DOHH2 (cell line): ENCODE results near the gene ZFHX3.

Source experiments
- H3F3A ChIP-seq: fragments of 200-600 bp; sonication (generic), shearing (Covaris generic); 2 replicates; pipeline ENCODE4 v1.6.0; 2016; ENCODE audit warnings: antibody characterized with exemption, mild to moderate bottlenecking; ENCODE audit not compliant: control insufficient read depth, insufficient read depth
- H3K27ac ChIP-seq: fragments of 200-600 bp; sonication (generic); 2 replicates; pipeline ENCODE4 v1.5.1; 2014; ENCODE audit warnings: low read depth, mild to moderate bottlenecking, low read length, moderate library complexity
- H3K27me3 ChIP-seq: fragments of 200-600 bp; sonication (generic); 2 replicates; pipeline ENCODE4 v1.6.1; 2014; ENCODE audit warnings: mild to moderate bottlenecking, low read length, mixed read lengths; ENCODE audit not compliant: control insufficient read depth
- H3K36me3 ChIP-seq: fragments of 200-600 bp; sonication (generic); 2 replicates; pipeline ENCODE4 v1.6.1; 2014; ENCODE audit warnings: mild to moderate bottlenecking, low read length, moderate library complexity, mixed read lengths; ENCODE audit not compliant: control insufficient read depth
- H3K4me1 ChIP-seq: fragments of 200-600 bp; sonication (generic); 2 replicates; pipeline ENCODE4 v1.6.1; 2014; ENCODE audit warnings: mild to moderate bottlenecking, low read length, mixed read lengths; ENCODE audit not compliant: control insufficient read depth
- H3K4me2 ChIP-seq: fragments of 200-600 bp; sonication (generic); 2 replicates; pipeline ENCODE4 v1.6.0; 2014; ENCODE audit warnings: mild to moderate bottlenecking, low read length, moderate library complexity
- H3K4me3 ChIP-seq: fragments of 200-600 bp; sonication (generic); 2 replicates; pipeline ENCODE4 v1.5.1; 2014; ENCODE audit warnings: mild to moderate bottlenecking, low read length, mixed read lengths
- H3K79me2 ChIP-seq: fragments of 200-600 bp; sonication (generic); 2 replicates; pipeline ENCODE4 v1.6.1; 2014; ENCODE audit warnings: mild to moderate bottlenecking, low read length, mixed read lengths; ENCODE audit not compliant: control insufficient read depth
- H3K9me2 ChIP-seq: fragments of 200-600 bp; sonication (generic); replicated peaks from 2 replicates; pipeline ENCODE4 v1.6.1; 2014; ENCODE audit warnings: mild to moderate bottlenecking, low read length, mixed read lengths; ENCODE audit not compliant: control insufficient read depth
- H3K9me3 ChIP-seq: fragments of 200-600 bp; sonication (generic); 2 replicates; pipeline ENCODE4 v1.6.1; 2014; ENCODE audit warnings: antibody characterized with exemption, low read length, mixed read lengths; ENCODE audit not compliant: control insufficient read depth, insufficient read depth
- H4K20me1 ChIP-seq: fragments of 200-600 bp; sonication (generic); 2 replicates; pipeline ENCODE4 v1.6.0; 2014; ENCODE audit warnings: low read depth, mild to moderate bottlenecking, antibody characterized with exemption, low read length, moderate library complexity; ENCODE audit not compliant: control insufficient read depth, insufficient read depth
- CTCF ChIP-seq: fragments of 200-600 bp; sonication (generic); IDR thresholded peaks from one replicate; pipeline ENCODE4 v1.5.1; 2014; ENCODE audit warnings: antibody characterized with exemption, mild to moderate bottlenecking, low read depth, low read length; ENCODE audit not compliant: poor library complexity, severe bottlenecking
- EZH2phosphoT487 ChIP-seq: fragments of 200-600 bp; sonication (generic); IDR thresholded peaks from 2 replicates; pipeline ENCODE4 v1.6.1; 2017; ENCODE audit warnings: borderline replicate concordance, mild to moderate bottlenecking, antibody characterized with exemption, low read length, moderate library complexity, mixed read lengths

ZFHX3 gene

GRCh38 chr16:72800524-72801161 lies 247.3 kb downstream of the ZFHX3 start:
- Histone ChIP-seq H3K27ac (no peak overlapping the region), H4K20me1 (no peaks in the 10 kb centered on the region), H3K9me2 (no peaks in the 10 kb centered on the region), H3K27me3 (no peaks in the 10 kb centered on the region), H3K4me3 (no peak overlapping the region), H3K9me3 (no peaks in the 10 kb centered on the region), H3K4me2 (no peak overlapping the region), H3K36me3 (peaks cover 14% of the 10 kb centered on the region; the same call in 1 of the 2 replicates), H3K79me2 (no peaks in the 10 kb centered on the region), H3K4me1 (no peaks in the 10 kb centered on the region), H3F3A (no peaks in the 10 kb centered on the region)
- TF ChIP-seq EZH2phosphoT487 (no peak), CTCF (no peak)

GRCh38 chr16:72798264-72798663 lies 249.7 kb downstream of the ZFHX3 start:
- Histone ChIP-seq H3K9me3 (no peaks in the 10 kb centered on the region), H3K36me3 (peaks cover 14% of the 10 kb centered on the region; the same call in 1 of the 2 replicates), H3F3A (no peaks in the 10 kb centered on the region), H3K27ac (no peak overlapping the region), H4K20me1 (no peaks in the 10 kb centered on the region), H3K9me2 (no peaks in the 10 kb centered on the region), H3K4me3 (no peak overlapping the region), H3K27me3 (no peaks in the 10 kb centered on the region), H3K4me1 (no peaks in the 10 kb centered on the region), H3K4me2 (no peak overlapping the region), H3K79me2 (no peaks in the 10 kb centered on the region)
- TF ChIP-seq EZH2phosphoT487 = no peak
- TF ChIP-seq CTCF = no peak

GRCh38 chr16:72797621-72798020 lies 250.3 kb downstream of the ZFHX3 start:
- Histone ChIP-seq H3K4me2 (no peak overlapping the region), H3K27ac (no peak overlapping the region), H3K27me3 (no peaks in the 10 kb centered on the region), H3K79me2 (no peaks in the 10 kb centered on the region), H3K9me2 (no peaks in the 10 kb centered on the region), H3K4me1 (no peaks in the 10 kb centered on the region), H3F3A (no peaks in the 10 kb centered on the region), H3K9me3 (no peaks in the 10 kb centered on the region), H3K4me3 (no peak overlapping the region), H4K20me1 (no peaks in the 10 kb centered on the region), H3K36me3 (peaks cover 14% of the 10 kb centered on the region; the same call in 1 of the 2 replicates)
- TF ChIP-seq EZH2phosphoT487 = no peak
- no peak for TF ChIP-seq CTCF
